GM12865 (cell line): ENCODE results near the gene GMEB1.
A peak's percentile ranks its signal among the peaks of the same experiment; 100 is the strongest.
"Not testable (repeated sequence)": the region's sequence is repeated elsewhere in the genome, so short reads cannot be mapped to it uniquely, and the experiment has no call there.

Source experiments
- DNase-seq: peaks from one replicate; pipeline ENCODE4 v3.0.0; 2010; ENCODE audit warnings: low read depth
- H3K4me3 ChIP-seq: 2 replicates; pipeline ENCODE4 v1.5.1; 2011; ENCODE audit warnings: mild to moderate bottlenecking, low read depth, low read length, control low read depth
- TF ChIP-seq, protein P1 (sequence below): IDR thresholded peaks from 2 replicates; pipeline ENCODE4 v1.5.1; 2011; ENCODE audit warnings: low read length, control low read depth, low read depth, inconsistent platforms; ENCODE audit not compliant: insufficient read depth; ENCODE audit errors: missing control alignments

The GMEB1 gene

DNA sequence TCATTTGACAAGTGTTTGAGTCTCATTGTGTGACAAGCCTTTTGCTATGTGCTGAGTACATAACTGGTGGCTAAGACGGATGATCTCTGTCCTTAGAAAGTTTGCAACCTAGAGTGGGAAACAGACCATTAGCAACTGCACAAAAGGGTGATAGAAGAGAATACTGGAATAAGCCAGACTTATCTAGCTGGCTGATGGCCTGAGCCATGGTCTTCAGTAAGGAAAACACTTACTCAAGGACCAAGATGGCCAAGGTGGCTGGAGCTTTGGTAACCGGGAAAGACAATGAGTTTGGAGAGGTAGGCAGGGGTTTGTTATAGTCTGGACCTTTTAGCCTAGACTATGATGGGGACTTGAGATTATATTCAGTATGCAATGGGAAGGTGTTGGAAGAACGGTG, 24.1 kb upstream of the GMEB1 start:
- H3K4me3 ChIP-seq = peak overlapping the region; percentile 67
- DNase-seq = no peak
- TF ChIP-seq, protein P1, sequence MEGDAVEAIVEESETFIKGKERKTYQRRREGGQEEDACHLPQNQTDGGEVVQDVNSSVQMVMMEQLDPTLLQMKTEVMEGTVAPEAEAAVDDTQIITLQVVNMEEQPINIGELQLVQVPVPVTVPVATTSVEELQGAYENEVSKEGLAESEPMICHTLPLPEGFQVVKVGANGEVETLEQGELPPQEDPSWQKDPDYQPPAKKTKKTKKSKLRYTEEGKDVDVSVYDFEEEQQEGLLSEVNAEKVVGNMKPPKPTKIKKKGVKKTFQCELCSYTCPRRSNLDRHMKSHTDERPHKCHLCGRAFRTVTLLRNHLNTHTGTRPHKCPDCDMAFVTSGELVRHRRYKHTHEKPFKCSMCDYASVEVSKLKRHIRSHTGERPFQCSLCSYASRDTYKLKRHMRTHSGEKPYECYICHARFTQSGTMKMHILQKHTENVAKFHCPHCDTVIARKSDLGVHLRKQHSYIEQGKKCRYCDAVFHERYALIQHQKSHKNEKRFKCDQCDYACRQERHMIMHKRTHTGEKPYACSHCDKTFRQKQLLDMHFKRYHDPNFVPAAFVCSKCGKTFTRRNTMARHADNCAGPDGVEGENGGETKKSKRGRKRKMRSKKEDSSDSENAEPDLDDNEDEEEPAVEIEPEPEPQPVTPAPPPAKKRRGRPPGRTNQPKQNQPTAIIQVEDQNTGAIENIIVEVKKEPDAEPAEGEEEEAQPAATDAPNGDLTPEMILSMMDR = no peak

DNA sequence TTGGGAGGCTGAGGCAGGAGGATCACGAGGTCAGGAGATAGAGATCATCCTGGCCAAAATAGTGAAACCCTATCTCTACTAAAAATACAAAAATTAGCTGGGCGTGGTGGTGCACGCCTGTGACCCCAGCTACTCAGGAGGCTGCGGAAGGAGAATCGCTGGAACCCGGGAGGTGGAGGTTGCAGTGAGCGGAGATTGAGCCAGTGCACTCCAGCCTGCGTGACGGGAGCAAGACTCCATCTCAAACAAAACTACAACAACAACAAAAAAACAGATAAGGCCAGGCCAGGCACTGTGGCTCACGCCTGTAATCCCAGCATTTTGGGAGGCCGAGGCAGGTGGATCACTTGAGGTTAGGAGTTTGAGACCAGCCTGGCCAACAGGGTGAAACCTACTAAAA, 23.2 kb upstream of the GMEB1 start:
- not testable (repeated sequence) for H3K4me3 ChIP-seq

DNA sequence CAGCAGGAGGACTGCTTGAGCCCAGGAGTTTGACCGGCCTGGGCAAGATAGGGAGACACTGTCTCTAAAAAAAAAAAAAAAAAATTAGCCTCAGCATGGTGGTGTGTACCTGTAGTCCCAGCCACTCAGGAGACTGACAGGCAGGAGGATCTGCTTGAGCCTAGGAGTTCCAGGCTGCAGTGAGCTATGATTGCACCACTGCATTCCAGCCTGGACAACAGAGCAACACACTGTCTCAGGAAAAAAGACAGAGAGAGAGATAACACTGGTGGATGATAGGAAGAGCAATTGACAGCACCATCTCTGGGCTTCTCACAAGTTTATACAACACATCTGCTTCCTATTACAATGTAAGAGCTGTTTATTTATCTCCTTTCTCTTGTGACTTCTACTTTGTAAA, 22.5 kb upstream of the GMEB1 start:
- no peak for DNase-seq
- TF ChIP-seq, protein P1 = no peak
- no peak overlapping the region for H3K4me3 ChIP-seq

More for the DNA sequence above, 23.2 kb upstream of the GMEB1 start:
- not testable (repeated sequence) for DNase-seq

DNA sequence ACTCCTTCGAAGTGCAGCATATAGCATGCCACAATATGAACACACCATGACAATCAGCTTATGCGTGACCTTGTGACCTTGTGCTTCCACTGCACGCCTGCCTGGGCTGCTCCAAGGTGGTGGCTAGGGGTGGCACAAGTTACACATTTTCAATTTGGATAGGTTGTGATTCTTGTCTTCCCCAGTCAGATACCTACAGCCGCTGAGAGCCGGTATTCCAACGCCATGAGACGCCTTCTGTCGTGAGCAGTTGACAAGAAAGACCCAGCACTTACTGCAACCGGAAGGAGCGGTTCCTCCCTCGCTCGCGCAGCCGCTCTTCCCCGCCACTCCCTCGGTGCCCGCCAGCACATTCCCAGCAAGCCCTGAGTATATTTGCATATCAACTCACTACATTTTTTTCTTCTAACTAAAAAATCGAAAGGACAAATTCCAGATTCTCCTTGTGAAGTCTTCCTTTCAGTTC, 20.5 kb upstream of the GMEB1 start:
- TF ChIP-seq, protein P1 = no peak
- DNase-seq = peak; percentile 98
- H3K4me3 ChIP-seq = peak overlapping the region; percentile 89

DNA sequence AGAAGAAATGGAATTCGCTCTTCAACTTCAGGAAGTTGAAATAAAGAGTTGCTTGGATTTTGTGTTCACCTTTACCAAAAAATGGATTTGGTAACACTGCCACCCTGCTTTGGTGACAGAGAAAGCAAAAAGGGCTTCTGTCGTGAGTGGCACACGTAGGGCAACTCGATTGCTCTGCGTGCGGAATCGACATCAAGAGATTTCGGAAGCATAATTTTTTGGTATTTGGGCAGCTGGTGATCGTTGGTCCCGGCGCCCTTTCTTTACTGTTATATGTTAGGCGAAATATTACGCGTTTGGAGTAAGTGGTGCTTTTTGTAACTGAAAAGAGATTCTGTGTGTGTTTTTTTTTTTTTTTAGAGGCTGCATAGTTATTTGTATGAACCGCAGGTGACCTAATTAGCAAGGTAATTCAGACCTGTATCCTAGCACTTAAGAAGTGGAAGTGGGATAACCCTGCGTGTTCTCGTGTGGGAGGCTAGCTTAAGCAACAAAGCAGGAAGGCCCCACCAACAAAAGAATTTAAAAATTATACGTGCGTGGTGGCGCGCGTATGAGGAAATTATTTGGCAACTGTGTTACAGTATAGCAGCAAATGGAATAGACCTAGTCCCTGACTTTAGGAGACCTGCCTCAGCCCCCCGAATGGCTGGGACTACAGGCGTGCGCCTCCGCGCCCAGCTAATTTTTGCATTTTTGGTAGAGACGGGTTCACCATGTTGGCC, 19.9 kb upstream of the GMEB1 start, which contains the start of gene RNU11:
Gene RNU11 (plus strand): TSS at position 127 of the 725 bp plus-strand sequence.
- TF ChIP-seq, protein P1 = no peak
- peak; percentile 98 for DNase-seq

DNA sequence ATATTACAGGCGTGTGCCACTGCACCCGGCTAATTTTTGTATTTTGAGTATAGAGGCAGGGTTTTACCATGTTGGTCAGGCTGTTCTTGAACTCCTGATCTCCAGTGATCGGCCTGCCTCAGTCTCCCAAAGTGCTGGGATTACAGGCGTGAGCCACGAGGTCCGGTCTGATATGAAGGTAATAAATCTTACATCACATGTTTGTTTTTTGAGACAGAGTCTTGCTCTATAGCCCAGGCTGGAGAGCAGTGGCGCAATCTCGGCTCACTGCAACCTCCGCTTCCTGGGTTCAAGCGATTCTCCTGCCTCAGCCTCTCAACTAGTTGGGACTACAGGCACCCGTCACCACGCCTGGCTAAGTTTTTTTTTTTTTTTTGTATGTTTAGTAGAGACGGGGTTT, 15.5 kb upstream of the GMEB1 start:
- H3K4me3 ChIP-seq, DNase-seq: not testable (repeated sequence)

More for the DNA sequence above, 19.9 kb upstream of the GMEB1 start, which contains the start of gene RNU11:
- peak within 1 kb of the TSS; percentile 89 for H3K4me3 ChIP-seq

DNA sequence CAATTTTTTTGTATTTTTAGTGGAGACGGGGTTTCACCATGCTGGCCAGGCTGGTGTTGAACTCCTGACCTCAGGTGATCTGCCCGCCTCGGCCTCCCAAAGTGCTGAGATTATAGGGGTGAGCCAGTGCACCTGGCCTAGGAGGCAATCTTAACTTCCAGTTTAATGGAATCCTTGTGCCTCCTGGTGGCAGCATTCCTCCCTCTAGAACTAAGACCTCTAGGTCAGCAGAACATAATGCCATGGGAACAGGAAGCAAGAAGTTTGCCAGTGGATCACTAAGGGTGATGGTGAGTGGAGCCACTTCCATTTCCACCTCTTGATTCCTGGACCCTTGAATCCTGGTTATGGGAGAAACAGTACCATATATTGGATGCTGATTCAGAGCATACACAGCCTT, 14.7 kb upstream of the GMEB1 start:
- peak; percentile 30 for DNase-seq
- H3K4me3 ChIP-seq = not testable (repeated sequence)
- TF ChIP-seq, protein P1 = peak; percentile 11

DNA sequence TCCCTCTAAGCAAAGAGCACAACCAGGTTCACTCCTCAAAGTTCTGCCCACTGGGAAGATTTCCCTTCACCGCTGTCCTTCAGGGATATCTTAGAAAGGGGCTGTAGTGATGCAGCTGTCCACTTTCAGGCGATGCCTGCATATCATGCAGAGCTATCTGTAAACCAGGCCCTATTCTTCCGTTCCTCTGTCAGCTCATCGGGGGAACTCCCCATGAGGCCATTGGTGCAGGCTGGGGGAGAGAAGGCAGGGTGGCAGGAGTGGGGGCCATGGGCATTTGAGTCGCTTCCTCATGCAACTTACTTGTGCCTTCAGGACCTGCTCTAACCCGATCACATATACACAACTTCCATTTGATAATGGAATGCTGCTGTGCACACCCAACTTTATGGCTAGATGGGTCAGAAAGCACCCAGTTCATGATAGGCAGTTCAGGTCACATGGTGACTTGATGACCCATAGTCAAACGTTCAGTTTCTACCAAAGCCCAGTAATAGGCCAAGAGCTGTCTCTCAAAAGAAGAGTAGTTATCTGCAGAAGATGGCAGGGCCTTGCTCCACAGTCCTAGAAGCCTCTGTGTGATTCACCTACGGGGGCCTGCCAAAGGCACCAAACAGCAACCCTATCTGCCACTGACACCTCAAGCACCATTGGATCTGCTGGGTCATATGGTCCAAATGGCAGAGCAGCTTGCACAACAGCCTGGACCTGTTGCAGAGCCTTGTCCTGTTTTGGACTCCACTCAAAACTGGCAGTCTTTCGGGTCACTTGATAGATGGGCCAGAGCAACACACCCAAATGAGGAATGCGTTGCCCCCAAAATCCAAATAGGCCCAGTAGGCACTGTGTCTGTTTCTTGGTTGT, 12.9 kb upstream of the GMEB1 start:
- not testable (repeated sequence) for DNase-seq, H3K4me3 ChIP-seq
